K562 (cell line): ENCODE results near the gene RFT1. TPM values are rescaled to one million over a fixed set of nuclear protein-coding genes. Genes with fewer than 3 reads are reported as not detected.

Experiments
- AFF4 ChIP-seq: sonication (generic); formaldehyde crosslinking; IDR thresholded peaks from 2 replicates; pipeline ENCODE4 v1.8.0; 2023; ENCODE audit warnings: mild to moderate bottlenecking, missing genetic modification reagents
- ARID3B ChIP-seq: fragments of 250-450 bp; sonication (Bioruptor Pico); IDR thresholded peaks from 2 replicates; pipeline ENCODE4 v1.4.0; 2020; ENCODE audit warnings: borderline replicate concordance
- ETV1 ChIP-seq: fragments of 450-650 bp; conservative IDR thresholded peaks from 2 replicates; pipeline ENCODE4 v1.6.1; 2016; ENCODE audit warnings: missing genetic modification characterization, control low read depth, low read depth, missing compliant biosample characterization
- ETV6 ChIP-seq, 3 experiments: fragments of 150-350 bp in 1 of 3; sonication (generic) in 1 of 3; formaldehyde crosslinking in 1 of 3; IDR thresholded peaks; 2 replicates each; pipeline versions ENCODE4 v1.6.1 to v1.8.0; 2014 to 2022; ENCODE audit warnings: borderline replicate concordance in 2 of 3, low read depth in 2 of 3, antibody characterized with exemption in 1 of 3, low read length in 1 of 3, mild to moderate bottlenecking in 1 of 3, missing genetic modification reagents in 1 of 3
- GABPB1 ChIP-seq: sonication (generic); formaldehyde crosslinking; IDR thresholded peaks from 2 replicates; pipeline ENCODE4 v1.8.0; 2022; ENCODE audit warnings: mild to moderate bottlenecking, missing genetic modification reagents
- HBP1 ChIP-seq: fragments of 450-650 bp; formaldehyde crosslinking; IDR thresholded peaks from 2 replicates; pipeline ENCODE4 v1.4.0; 2022; ENCODE audit warnings: missing genetic modification characterization
- MCM3 ChIP-seq: fragments of 450-650 bp; IDR thresholded peaks from 2 replicates; pipeline ENCODE4 v1.6.1; 2016
- RHOXF2B ChIP-seq: fragments of 250-450 bp; sonication (Bioruptor Pico); conservative IDR thresholded peaks from 2 replicates; pipeline ENCODE4 v1.5.1; 2021
- TFAP4 ChIP-seq: sonication (generic); formaldehyde crosslinking; IDR thresholded peaks from 2 replicates; pipeline ENCODE4 v1.8.0; 2022; ENCODE audit warnings: missing genetic modification reagents, mild to moderate bottlenecking, moderate library complexity, borderline replicate concordance
- ZBTB2 ChIP-seq: fragments of 450-650 bp; IDR thresholded peaks from 2 replicates; pipeline ENCODE4 v1.6.1; 2016; ENCODE audit warnings: antibody characterized with exemption
- ZNF277 ChIP-seq: fragments of 250-450 bp; sonication (Bioruptor Pico); IDR thresholded peaks from 2 replicates; pipeline ENCODE4 v1.8.0; 2022; ENCODE audit warnings: inconsistent platforms, mild to moderate bottlenecking, moderate library complexity, borderline replicate concordance
- ZNF444 ChIP-seq: fragments of 250-450 bp; sonication (Bioruptor Pico); IDR thresholded peaks from 2 replicates; pipeline ENCODE4 v1.4.0; 2020; ENCODE audit warnings: mild to moderate bottlenecking, moderate library complexity
- ZNF57 ChIP-seq: fragments of 450-650 bp; formaldehyde crosslinking; IDR thresholded peaks from 2 replicates; pipeline ENCODE4 v1.4.0; 2020; ENCODE audit warnings: mild to moderate bottlenecking, moderate library complexity
- ZNF740 ChIP-seq, 3 experiments: fragments of 200-800 bp in 1 of 3; sonication (Bioruptor generic) in 1 of 3; sonication (generic) in 1 of 3; formaldehyde crosslinking in 1 of 3; IDR thresholded peaks; 2 replicates each; pipeline versions ENCODE4 v1.6.1 to v1.8.0; 2016 to 2022; ENCODE audit warnings: mild to moderate bottlenecking in 2 of 3, missing compliant biosample characterization in 2 of 3, missing genetic modification characterization in 2 of 3, missing genetic modification reagents in 1 of 3
- polyA plus RNA-seq, 8 experiments: library from polyadenylated mRNA; depleted of rRNA in 4 of 8; stranded (reverse) in 5 of 8; unstranded in 3 of 8; fragments of >200 nt; fragmentation: Nextera tagmentation in 2 of 8; fragmentation: Illumina TruSeq in 1 of 8; extraction: Ambion mirVana in 2 of 8; extraction: Trizol in 1 of 8; gene quantifications; 2 replicates each; pipeline versions ENCODE4 v1.2.1 to v1.2.3, GENCODE V29; 2011 to 2014; ENCODE audit warnings: inconsistent platforms in 1 of 8, missing spikeins in 1 of 8
- total RNA-seq, 7 experiments: library from RNA; depleted of rRNA in 6 of 7; stranded (reverse); fragments of >200 nt in 6 of 7; fragmentation: Illumina TruSeq in 2 of 7; extraction: Trizol in 2 of 7; gene quantifications; 2 replicates each; pipeline versions ENCODE4 v1.2.1 to v1.2.3, GENCODE V29; 2011 to 2021; ENCODE audit warnings: low replicate concordance in 1 of 7

RFT1 gene
- total and polyA plus RNA-seq, 9 of the 15 experiments (the other 6 are each of a cell fraction or from before 2014, with no cell fraction given) = 4.4 to 23.8 (median 8.9) TPM

GRCh38 chr3:53166781-53167291 lies 36.6 kb upstream of the RFT1 start (continued):
- TF ChIP-seq AFF4 (CRISPR knock-in tag) = no peak
- TF ChIP-seq ZNF740 (CRISPR knock-in tag; IDR thresholded peaks at IDR 0.05) = no peak
- TF ChIP-seq ZNF740 (tag; IDR thresholded peaks at IDR 0.05) = no peak
- TF ChIP-seq HBP1 (CRISPR knock-in tag) = no peak
- TF ChIP-seq RHOXF2B (CRISPR knock-in tag) = no peak
- TF ChIP-seq ZNF57 (CRISPR knock-in tag) = no peak
- TF ChIP-seq MCM3 = no peak
- peak; percentile 74 for TF ChIP-seq ETV1 (tag)
- TF ChIP-seq TFAP4 (CRISPR knock-in tag) = peak; percentile 71
- TF ChIP-seq ETV6 (IDR thresholded peaks at IDR 0.05; ENCODE audit: borderline replicate concordance in 1 of 2, low read depth in 2 of 2, low read length in 1 of 2) = peak in 1 of 2 experiments; percentile 74; a peak in 3 of 4 replicates
- TF ChIP-seq ETV6 (CRISPR knock-in tag; IDR thresholded peaks at IDR 0.05; ENCODE audit: borderline replicate concordance) = no peak
- TF ChIP-seq ZNF444 (CRISPR knock-in tag) = no peak
- peak; percentile 63 for TF ChIP-seq GABPB1 (CRISPR knock-in tag)
- TF ChIP-seq ARID3B (CRISPR knock-in tag) = no peak
- TF ChIP-seq ZNF277 (CRISPR knock-in tag) = no peak
- TF ChIP-seq ZBTB2 = no peak
